WI38 (cell line): ENCODE measurements around the gene GLP2R.

Experiments used
- H3K4me3 ChIP-seq: 2 replicates; pipeline ENCODE4 v1.5.1; 2011; ENCODE audit warnings: low read depth, mild to moderate bottlenecking, control low read depth, low read length
- TF ChIP-seq, protein P1 (sequence below): IDR thresholded peaks from 2 replicates; pipeline ENCODE4 v1.5.1; 2012; ENCODE audit warnings: low read depth, mild to moderate bottlenecking, control low read depth, low read length

The GLP2R gene

DNA sequence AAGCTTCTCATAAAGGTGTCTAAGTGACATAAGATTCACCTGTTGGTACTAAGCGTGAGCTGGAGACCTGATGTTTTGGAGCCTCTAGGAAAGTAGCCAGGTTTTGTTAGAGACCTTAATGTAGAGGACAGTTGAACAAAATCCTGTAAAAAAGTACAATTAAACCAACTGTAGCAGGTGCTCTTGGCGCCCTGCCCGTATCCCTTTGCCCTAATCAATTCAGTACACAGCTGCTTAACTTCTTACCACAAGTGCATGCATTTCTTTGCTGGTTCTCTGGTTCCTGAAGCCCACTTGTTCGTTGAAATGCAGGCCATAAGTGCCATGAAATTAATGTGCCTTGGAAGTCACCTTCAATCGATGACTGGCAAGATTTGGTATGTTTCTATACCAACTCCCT lies 24.4 kb downstream of the GLP2R start:
- TF ChIP-seq, protein P1, sequence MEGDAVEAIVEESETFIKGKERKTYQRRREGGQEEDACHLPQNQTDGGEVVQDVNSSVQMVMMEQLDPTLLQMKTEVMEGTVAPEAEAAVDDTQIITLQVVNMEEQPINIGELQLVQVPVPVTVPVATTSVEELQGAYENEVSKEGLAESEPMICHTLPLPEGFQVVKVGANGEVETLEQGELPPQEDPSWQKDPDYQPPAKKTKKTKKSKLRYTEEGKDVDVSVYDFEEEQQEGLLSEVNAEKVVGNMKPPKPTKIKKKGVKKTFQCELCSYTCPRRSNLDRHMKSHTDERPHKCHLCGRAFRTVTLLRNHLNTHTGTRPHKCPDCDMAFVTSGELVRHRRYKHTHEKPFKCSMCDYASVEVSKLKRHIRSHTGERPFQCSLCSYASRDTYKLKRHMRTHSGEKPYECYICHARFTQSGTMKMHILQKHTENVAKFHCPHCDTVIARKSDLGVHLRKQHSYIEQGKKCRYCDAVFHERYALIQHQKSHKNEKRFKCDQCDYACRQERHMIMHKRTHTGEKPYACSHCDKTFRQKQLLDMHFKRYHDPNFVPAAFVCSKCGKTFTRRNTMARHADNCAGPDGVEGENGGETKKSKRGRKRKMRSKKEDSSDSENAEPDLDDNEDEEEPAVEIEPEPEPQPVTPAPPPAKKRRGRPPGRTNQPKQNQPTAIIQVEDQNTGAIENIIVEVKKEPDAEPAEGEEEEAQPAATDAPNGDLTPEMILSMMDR = no peak
- H3K4me3 ChIP-seq = no peak overlapping the region

DNA sequence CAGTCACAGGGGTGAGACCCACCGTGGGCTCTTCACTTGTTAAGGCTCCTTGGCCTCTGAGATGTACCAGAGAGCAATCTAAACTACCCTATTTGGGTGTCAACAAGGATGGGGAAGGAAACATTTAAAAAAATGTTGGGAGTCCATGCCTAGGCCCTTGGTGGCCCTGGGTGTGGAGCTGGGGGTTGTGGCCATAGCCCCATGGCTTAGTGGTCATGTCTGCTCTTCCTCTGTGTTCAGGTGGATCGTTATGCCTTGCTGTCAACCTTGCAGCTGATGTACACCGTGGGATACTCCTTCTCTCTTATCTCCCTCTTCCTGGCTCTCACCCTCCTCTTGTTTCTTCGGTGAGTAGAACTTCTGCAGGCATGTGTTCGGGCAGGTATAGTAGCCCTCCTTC lies 28.5 kb downstream of the GLP2R start:
- TF ChIP-seq, protein P1 = no peak
- no peak overlapping the region for H3K4me3 ChIP-seq

DNA sequence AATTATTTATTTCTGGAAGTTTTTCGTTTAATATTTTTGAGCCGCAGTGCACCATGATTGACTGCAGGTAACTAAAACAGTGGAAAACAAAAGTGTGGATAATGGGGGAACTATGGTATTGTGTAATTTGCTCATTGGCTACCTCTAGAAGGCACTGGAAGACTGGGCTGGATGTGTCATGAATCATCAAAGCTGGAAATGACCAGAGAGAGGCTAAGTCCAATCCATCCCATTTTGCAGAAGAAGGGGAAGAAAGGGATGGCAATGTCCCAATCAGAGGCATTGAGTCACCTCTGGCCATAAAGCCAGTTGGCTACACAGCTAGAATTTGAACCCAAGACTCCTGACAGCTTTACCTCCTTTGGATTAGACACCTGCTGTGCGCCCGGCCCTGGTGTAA lies 29.3 kb downstream of the GLP2R start:
- TF ChIP-seq, protein P1 = no peak
- H3K4me3 ChIP-seq = no peak overlapping the region

DNA sequence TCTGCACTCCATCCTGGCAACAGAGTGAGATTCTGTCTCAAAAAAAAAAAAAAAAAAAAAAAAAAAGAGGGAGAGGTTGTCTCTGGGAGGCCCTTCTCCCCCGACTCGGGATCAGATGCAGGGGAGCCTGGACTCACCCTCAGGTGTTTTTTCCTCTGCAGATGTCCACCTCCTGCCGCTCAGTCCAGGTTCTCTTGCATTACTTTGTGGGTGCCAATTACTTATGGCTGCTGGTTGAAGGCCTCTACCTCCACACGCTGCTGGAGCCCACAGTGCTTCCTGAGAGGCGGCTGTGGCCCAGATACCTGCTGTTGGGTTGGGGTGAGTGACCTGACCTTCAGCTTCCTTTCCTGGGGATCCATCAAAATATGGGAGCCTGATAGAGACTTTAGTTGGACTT lies 34.1 kb downstream of the GLP2R start:
- H3K4me3 ChIP-seq = no peak overlapping the region
- TF ChIP-seq, protein P1 = no peak

DNA sequence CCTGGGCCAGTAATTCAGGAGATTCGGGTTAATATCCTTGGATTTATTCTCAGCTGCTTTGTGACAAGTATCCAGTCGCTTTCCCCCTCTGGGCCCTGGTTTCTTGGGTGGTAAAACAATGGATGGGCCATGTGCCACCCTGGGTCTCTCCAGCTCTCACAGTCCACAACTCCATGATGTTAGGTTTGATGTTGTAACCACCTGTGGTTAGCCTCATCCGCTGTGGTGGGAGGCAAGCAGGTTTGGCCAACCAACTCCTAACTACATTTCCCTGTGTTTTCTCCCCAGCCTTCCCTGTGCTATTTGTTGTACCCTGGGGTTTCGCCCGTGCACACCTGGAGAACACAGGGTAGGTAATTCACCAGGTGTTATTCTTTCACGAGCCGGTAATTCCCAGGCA lies 35.1 kb downstream of the GLP2R start:
- TF ChIP-seq, protein P1 = no peak
- H3K4me3 ChIP-seq = no peak overlapping the region

DNA sequence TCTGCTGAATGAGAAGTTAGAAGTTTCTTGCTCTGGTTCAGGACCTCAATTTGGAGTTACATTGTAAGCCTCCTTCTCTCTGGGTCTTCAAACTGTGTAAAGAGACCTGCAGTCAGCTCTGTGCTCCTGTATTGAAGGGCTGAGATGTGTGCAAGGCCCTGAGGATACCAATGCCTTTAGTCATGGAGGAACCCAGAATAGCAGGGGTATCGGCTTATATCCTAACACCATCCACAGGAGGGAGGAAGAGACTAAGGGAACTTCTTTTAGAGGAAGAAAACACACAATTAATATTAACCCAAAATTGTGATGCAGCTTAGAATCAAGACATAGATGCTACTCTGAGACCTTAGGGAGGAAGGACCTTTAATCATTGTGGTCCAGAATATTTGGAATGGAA lies 36.5 kb downstream of the GLP2R start:
- no peak overlapping the region for H3K4me3 ChIP-seq
- TF ChIP-seq, protein P1 = no peak

DNA sequence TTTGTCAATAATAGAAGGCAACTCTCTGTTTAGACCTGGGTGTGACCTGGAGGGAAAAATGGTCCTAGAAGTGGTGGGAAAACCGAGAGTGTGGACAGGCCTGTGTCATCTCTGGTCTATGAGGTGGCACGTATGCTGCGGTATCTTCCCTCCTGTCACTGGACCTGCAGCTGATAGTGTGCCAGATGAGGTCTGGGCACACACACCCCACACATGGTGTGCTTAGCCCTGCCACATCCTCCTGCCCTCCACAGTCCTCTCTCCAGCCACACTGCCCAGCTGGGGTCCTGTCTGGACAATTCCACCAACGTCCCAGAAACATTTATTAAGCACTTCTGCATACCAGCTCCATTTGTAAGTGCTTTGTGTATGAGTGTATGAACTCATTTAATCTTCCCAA lies 37.2 kb downstream of the GLP2R start:
- H3K4me3 ChIP-seq = no peak overlapping the region
- TF ChIP-seq, protein P1 = no peak
